Parathyroid adenoma (tissue), 2 donors: ENCODE data around the gene PUS3.
"Not testable (repeated sequence)": the region's sequence is repeated elsewhere in the genome, so short reads cannot be mapped to it uniquely, and the experiment has no call there.

Experiments
- H2AFZ ChIP-seq: fragments of 300-600 bp; sonication (generic); one replicate; pipeline ENCODE4 v1.7.0; 2017; ENCODE audit warnings: antibody characterized with exemption, mild to moderate bottlenecking
- H3K27ac ChIP-seq: fragments of 300-600 bp; sonication (generic); one replicate; pipeline ENCODE4 v1.7.0; 2017
- H3K27me3 ChIP-seq: fragments of 300-600 bp; sonication (generic); one replicate; pipeline ENCODE4 v1.7.0; 2017; ENCODE audit warnings: low read length; ENCODE audit not compliant: control insufficient read depth, insufficient read depth
- H3K36me3 ChIP-seq: fragments of 300-600 bp; sonication (generic); one replicate; pipeline ENCODE4 v1.7.0; 2017; ENCODE audit warnings: low read length; ENCODE audit not compliant: control insufficient read depth, insufficient read depth
- H3K4me1 ChIP-seq: fragments of 300-600 bp; sonication (generic); one replicate; pipeline ENCODE4 v1.7.0; 2017; ENCODE audit warnings: control low read depth
- H3K4me2 ChIP-seq: fragments of 300-600 bp; sonication (generic); one replicate; pipeline ENCODE4 v1.7.0; 2017; ENCODE audit warnings: low read length
- H3K4me3 ChIP-seq: fragments of 300-600 bp; sonication (generic); one replicate; pipeline ENCODE4 v1.7.0; 2017; ENCODE audit warnings: low read depth, low read length
- H3K79me2 ChIP-seq: fragments of 300-600 bp; sonication (generic); one replicate; pipeline ENCODE4 v1.7.0; 2017; ENCODE audit warnings: control low read depth
- H3K9ac ChIP-seq: fragments of 300-600 bp; sonication (generic); one replicate; pipeline ENCODE4 v1.7.0; 2017; ENCODE audit warnings: mild to moderate bottlenecking
- H3K9me3 ChIP-seq: fragments of 300-600 bp; sonication (generic); one replicate; pipeline ENCODE4 v1.7.0; 2017; ENCODE audit warnings: low read length; ENCODE audit not compliant: control insufficient read depth
- CTCF ChIP-seq: fragments of 300-600 bp; sonication (generic); IDR thresholded peaks from one replicate; pipeline ENCODE4 v1.7.0; 2017; ENCODE audit warnings: antibody characterized with exemption, mild to moderate bottlenecking
- donor health status: primary hyperparathyroidism.

PUS3 gene

GRCh38 chr11:125918140-125918840, 15.3 kb upstream of the PUS3 start:
- Histone ChIP-seq H3K36me3 (no peaks in the 10 kb centered on the region), H3K9ac (no peak overlapping the region), H3K9me3 (no peaks in the 10 kb centered on the region), H3K4me1 (no peaks in the 10 kb centered on the region), H2AFZ (no peak overlapping the region), H3K4me2 (no peak overlapping the region), H3K27me3 (no peaks in the 10 kb centered on the region), H3K27ac (no peak overlapping the region), H3K79me2 (no peaks in the 10 kb centered on the region), H3K4me3 (no peak overlapping the region)
- no peak for TF ChIP-seq CTCF

- H3K4me2 ChIP-seq: no peak overlapping the region
- H3K9ac ChIP-seq: no peak overlapping the region
- no peak overlapping the region for H2AFZ ChIP-seq
- no peaks in the 10 kb centered on the region for H3K36me3 ChIP-seq
- no peak overlapping the region for H3K27ac ChIP-seq
- no peaks in the 10 kb centered on the region for H3K4me1 ChIP-seq
- no peak for TF ChIP-seq CTCF
- H3K79me2 ChIP-seq: no peaks in the 10 kb centered on the region
- no peaks in the 10 kb centered on the region for H3K27me3 ChIP-seq
- H3K9me3 ChIP-seq: no peaks in the 10 kb centered on the region
- H3K4me3 ChIP-seq: no peak overlapping the region
These were observed 13.8 kb upstream of the PUS3 start for GRCh38 chr11:125916683-125917347.

- H3K27me3 ChIP-seq, H3K27ac ChIP-seq, H3K79me2 ChIP-seq, H3K4me1 ChIP-seq, H3K4me3 ChIP-seq, H3K9ac ChIP-seq, H2AFZ ChIP-seq, H3K36me3 ChIP-seq, H3K4me2 ChIP-seq, H3K9me3 ChIP-seq: not testable (repeated sequence)
These were observed 11.6 kb upstream of the PUS3 start for GRCh38 chr11:125914601-125915000.

- Histone ChIP-seq H3K9me3 (no peaks in the 10 kb centered on the region), H3K36me3 (no peaks in the 10 kb centered on the region), H2AFZ (no peak overlapping the region), H3K27ac (no peak overlapping the region), H3K9ac (no peak overlapping the region), H3K4me1 (no peaks in the 10 kb centered on the region), H3K4me3 (no peak overlapping the region), H3K27me3 (no peaks in the 10 kb centered on the region), H3K4me2 (no peak overlapping the region), H3K79me2 (no peaks in the 10 kb centered on the region)
- no peak for TF ChIP-seq CTCF
These were observed 7.3 kb upstream of the PUS3 start for GRCh38 chr11:125910226-125910849.

GRCh38 chr11:125904678-125905077, 1.7 kb upstream of the PUS3 start:
- no peaks in the 10 kb centered on the region for H3K36me3 ChIP-seq
- peak overlapping the region; percentile 81 for H2AFZ ChIP-seq
- no peak overlapping the region for H3K4me2 ChIP-seq
- no peaks in the 10 kb centered on the region for H3K27me3 ChIP-seq
- peaks cover 3% of the 10 kb centered on the region for H3K79me2 ChIP-seq
- no peak for TF ChIP-seq CTCF
- H3K9ac ChIP-seq: no peak overlapping the region
- H3K27ac ChIP-seq: peak overlapping the region; percentile 80
- no peaks in the 10 kb centered on the region for H3K9me3 ChIP-seq
- H3K4me3 ChIP-seq: no peak overlapping the region
- no peaks in the 10 kb centered on the region for H3K4me1 ChIP-seq
